ENCODE data around the gene CDH13. TPM values are rescaled to one million over a fixed set of nuclear protein-coding genes. Genes with fewer than 3 reads are reported as not detected.

CDH13 gene
- total RNA-seq, 2 experiments from 2014 or later, result not detected

DNA sequence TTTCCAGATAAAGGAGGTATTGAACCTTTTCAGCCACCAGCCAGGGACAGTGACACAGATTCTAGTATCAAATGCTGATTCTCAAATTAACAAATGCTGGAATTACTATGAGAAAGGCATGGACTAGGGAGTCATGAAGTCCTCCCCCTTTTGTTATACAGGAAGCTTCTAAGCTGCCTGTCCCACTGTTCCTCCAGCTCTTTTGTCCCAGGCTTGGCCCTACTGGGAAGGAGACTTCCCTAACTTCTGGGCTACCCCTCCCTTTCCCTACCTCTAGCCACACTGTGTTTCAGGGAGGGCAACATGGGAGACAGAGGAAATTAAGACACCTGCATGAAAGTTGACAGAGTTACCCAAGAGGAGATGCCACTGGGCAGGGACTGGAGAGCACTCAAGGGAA, 192.5 kb downstream of the CDH13 start:
- no peaks in the 10 kb centered on the region for H3K36me3 Mint-ChIP-seq
- H3K4me1 Mint-ChIP-seq, result no peaks in the 10 kb centered on the region
- H3K9me3 Mint-ChIP-seq, result no peaks in the 10 kb centered on the region
- no peak for DNase-seq
- H3K27me3 Mint-ChIP-seq, result no peaks in the 10 kb centered on the region
- H3K4me3 Mint-ChIP-seq, result no peak overlapping the region
- no peak overlapping the region for H3K27ac Mint-ChIP-seq

DNA sequence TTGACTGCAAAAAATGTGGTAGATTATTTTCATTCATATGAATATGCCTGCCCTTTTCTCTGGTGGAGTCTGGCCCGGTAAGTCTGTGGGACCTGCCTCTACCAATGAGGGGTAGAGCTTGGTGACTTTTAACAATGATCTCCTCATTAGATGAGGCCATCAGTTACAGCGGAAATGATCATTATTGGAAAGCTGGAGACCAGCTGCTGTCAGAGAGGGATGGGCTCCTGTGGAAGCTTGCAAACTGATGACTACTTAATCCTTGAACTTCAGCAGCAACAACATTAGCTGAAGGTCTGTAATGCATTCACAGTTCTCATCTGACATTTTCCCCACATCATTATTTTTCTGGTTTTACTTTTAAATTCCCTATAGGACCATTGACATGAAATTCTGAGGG, 194.1 kb downstream of the CDH13 start:
- Mint-ChIP-seq H3K36me3 (no peaks in the 10 kb centered on the region), H3K4me3 (no peak overlapping the region), H3K27ac (no peak overlapping the region), H3K4me1 (no peaks in the 10 kb centered on the region), H3K9me3 (peaks cover 2% of the 10 kb centered on the region), H3K27me3 (no peaks in the 10 kb centered on the region)
- no peak for DNase-seq

DNA sequence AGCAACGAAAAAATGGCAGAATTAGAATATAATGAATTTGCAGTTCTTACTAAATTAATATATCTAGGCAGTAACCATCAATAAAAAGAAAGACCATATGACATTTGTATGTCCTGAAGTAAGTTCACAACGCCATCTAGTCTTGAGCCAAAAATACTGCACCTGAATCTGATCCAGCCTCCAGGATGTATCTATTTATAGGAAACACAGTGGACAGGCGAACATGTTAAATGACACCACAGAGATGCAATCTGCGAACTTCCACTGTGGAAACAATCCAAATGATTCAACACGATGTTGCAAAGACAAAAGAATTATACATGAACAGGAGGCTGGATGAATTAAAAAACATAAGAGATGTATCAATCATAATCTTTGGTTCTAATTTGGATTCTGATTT, 197.6 kb downstream of the CDH13 start:
- DNase-seq, result no peak
- Mint-ChIP-seq H3K36me3 (no peaks in the 10 kb centered on the region), H3K4me3 (no peak overlapping the region), H3K9me3 (peaks cover 4% of the 10 kb centered on the region), H3K4me1 (no peaks in the 10 kb centered on the region), H3K27me3 (no peaks in the 10 kb centered on the region), H3K27ac (no peak overlapping the region)

DNA sequence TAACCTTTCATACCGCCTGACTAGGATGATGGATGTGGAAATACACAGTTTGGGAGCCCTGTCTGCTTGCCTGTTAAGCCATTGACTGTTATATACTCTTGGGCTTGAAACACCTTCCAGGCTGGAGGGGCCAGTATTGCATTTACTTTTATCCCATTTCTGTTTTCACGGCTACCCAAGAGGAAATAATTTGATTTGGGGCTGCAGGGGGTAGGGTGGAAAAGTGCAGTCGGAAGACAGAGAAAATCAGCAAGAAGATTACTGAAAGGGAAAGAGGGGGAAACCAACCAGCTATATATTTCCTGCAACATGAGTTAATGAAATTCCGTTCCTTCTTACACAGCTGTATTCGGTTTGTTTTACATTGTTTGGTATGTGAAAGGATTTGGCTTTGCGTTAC, 202.5 kb downstream of the CDH13 start:
- Mint-ChIP-seq H3K36me3 (no peaks in the 10 kb centered on the region), H3K27ac (no peak overlapping the region), H3K27me3 (no peaks in the 10 kb centered on the region), H3K4me3 (no peak overlapping the region), H3K9me3 (peaks cover 4% of the 10 kb centered on the region), H3K4me1 (no peaks in the 10 kb centered on the region)
- DNase-seq, result no peak

DNA sequence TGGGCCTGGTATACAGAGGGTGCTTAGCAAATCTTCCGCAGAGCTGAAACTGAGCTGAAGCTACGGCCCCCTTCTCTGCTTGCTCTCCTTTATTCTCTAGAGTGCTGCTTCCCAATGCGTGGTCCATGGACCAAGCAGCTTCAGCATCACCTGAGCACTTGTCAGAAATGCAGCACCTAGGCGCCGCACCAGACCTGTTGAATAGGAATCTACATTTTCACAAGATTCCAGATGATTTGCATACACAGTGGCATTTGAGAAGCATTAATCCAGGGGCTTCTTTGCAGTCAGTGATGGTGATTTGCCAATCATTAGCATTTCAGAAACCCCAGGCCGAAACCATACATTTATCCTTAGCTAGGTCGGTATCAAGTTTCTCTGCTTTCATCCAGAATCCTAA, 204.2 kb downstream of the CDH13 start:
- Mint-ChIP-seq H3K4me1 (no peaks in the 10 kb centered on the region), H3K27ac (no peak overlapping the region), H3K4me3 (no peak overlapping the region), H3K27me3 (no peaks in the 10 kb centered on the region), H3K36me3 (no peaks in the 10 kb centered on the region), H3K9me3 (peaks cover 2% of the 10 kb centered on the region)
- DNase-seq, result no peak

DNA sequence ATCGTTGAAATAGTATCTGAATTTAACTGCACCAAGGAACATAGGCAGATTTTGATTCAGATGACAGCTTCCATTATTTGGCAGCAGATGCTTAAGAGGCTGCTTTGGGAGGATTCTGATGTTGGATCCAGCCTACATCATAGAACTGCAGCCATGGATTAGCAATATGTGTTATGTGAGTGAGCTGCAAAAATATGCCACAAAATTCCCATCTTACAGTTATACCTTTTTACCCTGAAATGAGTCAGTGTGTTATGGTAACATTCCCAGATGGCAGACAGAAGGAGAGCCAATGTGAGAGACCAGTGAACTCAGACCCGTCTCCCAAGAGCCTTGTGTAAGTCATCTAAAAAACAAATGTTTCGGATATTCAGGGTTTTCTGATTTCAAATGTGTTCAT, 206.1 kb downstream of the CDH13 start:
- H3K4me3 Mint-ChIP-seq, result no peak overlapping the region
- no peak for DNase-seq
- H3K36me3 Mint-ChIP-seq, result no peaks in the 10 kb centered on the region
- H3K4me1 Mint-ChIP-seq, result no peaks in the 10 kb centered on the region
- H3K9me3 Mint-ChIP-seq, result no peaks in the 10 kb centered on the region
- no peak overlapping the region for H3K27ac Mint-ChIP-seq
- no peaks in the 10 kb centered on the region for H3K27me3 Mint-ChIP-seq

DNA sequence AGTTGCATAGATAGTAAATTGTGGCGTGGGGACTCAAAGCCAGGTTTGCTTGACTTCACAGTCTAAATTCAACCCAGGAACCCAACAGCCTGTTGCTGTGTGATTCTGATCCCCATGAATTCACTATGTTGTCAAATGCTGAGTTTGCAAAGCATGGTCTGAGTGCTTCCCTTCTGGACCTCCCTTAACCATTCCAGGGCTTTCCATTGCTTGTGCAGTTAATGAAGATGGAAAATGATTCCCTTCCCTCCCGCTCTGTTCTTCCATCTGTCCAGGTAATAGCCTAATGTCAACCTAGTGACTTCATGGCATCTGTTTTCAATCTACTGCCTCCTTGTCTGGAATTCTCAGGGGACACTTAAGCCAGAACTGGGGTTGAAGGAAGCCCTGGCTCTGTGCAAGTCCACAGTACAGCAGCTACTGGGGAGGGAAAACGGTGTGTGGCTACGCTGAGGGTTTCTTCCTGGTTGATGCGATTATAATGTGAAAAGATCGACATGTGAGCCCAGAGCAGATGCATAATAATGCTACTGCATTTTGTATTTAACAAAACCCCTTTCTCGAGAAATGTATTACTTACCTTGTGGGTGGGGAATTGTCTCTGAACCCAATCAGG, 206.7 kb downstream of the CDH13 start:
- Mint-ChIP-seq H3K4me1 (no peaks in the 10 kb centered on the region), H3K36me3 (no peaks in the 10 kb centered on the region), H3K4me3 (no peak overlapping the region), H3K27me3 (no peaks in the 10 kb centered on the region), H3K27ac (no peak overlapping the region), H3K9me3 (no peaks in the 10 kb centered on the region)
- no peak for DNase-seq

DNA sequence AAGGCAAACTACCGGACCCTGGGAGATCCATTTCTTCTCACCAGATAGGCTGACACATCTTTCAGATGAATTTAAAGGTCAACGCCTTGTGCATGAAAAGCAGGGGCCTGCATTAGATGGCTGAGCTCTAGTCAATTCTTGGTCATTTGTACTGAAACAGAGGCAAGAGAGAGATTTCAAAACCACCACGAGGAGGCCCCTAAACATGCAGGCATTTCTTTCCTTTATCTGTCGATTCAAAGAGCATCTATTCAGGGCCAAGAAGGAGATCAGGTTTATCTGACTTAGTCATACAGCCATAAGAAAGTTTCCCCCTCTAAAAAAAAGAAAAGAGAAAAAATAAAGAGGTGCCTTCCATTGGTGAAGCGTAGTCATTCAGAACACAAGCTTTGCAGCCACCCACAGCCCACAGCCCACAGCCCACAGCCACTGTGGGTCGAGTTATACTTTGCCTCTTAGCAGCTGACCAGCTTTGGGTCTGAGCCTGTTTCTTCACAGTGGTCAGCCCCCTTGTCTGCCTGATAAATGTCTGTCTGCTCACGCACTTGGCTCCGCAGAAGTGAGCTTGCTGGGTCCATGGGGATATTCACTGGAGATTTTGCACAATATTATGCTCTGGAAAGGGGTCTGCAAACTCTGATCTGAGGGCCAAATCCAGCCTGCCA, 207.5 kb downstream of the CDH13 start:
- H3K9me3 Mint-ChIP-seq, result no peaks in the 10 kb centered on the region
- DNase-seq, result no peak
- no peak overlapping the region for H3K27ac Mint-ChIP-seq
- no peaks in the 10 kb centered on the region for H3K36me3 Mint-ChIP-seq
- no peaks in the 10 kb centered on the region for H3K4me1 Mint-ChIP-seq
- H3K4me3 Mint-ChIP-seq, result no peak overlapping the region
- no peaks in the 10 kb centered on the region for H3K27me3 Mint-ChIP-seq

DNA sequence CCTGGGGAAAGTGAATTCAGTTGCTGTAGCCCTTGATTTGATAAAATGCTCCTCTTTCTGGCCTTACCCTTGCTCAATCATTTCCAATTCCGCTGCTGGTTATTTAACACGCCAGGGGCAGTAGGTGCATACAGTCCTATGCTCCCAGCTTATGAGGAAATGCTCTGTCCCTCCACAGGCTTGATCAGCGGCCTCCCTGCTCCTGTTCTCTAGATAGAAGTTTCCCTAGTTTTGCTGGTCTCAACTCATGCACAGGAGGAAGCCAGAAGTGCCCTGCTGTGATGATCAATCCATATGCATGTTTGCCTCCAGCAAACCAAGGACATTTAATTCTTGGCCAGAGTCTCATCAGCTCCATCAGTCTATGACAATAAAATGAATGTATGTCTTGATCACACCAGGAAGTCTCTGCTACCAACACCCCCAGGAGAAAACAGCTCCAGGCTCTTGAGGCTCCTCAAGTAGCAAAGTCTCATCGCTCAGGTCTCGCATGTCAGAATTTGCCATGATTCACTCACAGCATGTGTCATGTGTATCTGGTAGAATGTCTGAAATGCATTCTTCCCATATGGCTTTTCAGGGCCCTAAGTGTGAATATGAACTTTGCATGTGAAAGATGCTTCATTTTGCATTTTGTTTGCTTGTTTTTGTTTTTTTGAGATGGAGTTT, 208.9 kb downstream of the CDH13 start:
- DNase-seq, result no peak
- H3K4me3 Mint-ChIP-seq, result no peak overlapping the region
- H3K9me3 Mint-ChIP-seq, result no peaks in the 10 kb centered on the region
- H3K27me3 Mint-ChIP-seq, result no peaks in the 10 kb centered on the region
- H3K36me3 Mint-ChIP-seq, result no peaks in the 10 kb centered on the region
- no peaks in the 10 kb centered on the region for H3K4me1 Mint-ChIP-seq
- no peak overlapping the region for H3K27ac Mint-ChIP-seq

DNA sequence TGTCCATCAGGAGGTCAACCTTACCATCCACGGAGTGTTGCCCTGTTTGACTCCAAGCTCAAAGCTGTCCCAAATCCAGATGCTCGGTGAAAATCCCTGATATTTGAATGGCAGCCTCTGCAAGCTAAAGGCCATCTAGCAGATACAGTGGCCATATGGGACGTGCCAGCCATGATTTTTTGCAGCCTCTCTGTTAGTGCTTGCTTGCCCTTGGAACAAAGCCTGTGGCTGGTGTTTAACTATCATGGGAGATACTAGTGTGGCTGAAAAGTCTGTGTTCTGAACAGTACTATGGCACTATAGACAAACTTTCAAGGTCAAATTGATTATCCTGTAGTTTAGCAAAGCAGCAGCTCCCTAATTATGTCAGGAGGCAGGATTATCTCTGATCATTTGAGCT, 214.3 kb downstream of the CDH13 start:
- Mint-ChIP-seq H3K9me3 (no peaks in the 10 kb centered on the region), H3K4me1 (no peaks in the 10 kb centered on the region), H3K36me3 (no peaks in the 10 kb centered on the region), H3K27me3 (no peaks in the 10 kb centered on the region), H3K4me3 (no peak overlapping the region), H3K27ac (no peak overlapping the region)
- DNase-seq, result no peak

DNA sequence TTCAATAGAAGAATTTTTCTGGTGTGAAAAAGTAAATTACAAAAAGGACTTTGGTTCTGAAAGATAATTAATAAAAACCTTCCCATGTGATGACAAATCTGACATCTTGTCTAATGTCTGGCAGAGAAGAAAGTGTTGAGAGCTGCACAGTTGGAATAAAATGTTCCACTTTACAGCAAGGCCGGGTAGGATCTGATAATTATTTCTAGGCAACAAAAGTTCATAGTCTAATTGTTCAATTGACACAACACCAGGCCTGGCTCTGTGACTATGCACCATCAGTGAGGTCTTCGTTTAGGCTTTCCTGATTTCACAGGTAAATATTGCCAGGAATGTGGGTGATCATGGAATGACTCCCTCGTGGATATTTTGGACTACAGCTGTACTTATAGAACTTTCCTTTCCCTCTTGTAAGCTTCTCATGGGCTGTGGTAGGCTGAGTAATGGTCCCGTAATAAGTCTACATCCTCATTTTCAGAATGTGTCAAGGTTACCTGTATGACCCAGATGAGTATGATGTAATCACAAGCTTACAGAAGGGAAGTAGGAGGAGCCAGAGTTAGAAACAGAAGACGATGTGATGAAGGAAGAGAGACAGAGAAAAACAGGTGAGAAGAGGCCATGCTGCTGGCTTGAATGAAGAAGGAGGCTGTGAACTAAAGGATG, 217.0 kb downstream of the CDH13 start:
- Mint-ChIP-seq H3K27ac (no peak overlapping the region), H3K27me3 (no peaks in the 10 kb centered on the region), H3K4me1 (no peaks in the 10 kb centered on the region), H3K4me3 (no peak overlapping the region), H3K9me3 (no peaks in the 10 kb centered on the region), H3K36me3 (no peaks in the 10 kb centered on the region)
- no peak for DNase-seq

DNA sequence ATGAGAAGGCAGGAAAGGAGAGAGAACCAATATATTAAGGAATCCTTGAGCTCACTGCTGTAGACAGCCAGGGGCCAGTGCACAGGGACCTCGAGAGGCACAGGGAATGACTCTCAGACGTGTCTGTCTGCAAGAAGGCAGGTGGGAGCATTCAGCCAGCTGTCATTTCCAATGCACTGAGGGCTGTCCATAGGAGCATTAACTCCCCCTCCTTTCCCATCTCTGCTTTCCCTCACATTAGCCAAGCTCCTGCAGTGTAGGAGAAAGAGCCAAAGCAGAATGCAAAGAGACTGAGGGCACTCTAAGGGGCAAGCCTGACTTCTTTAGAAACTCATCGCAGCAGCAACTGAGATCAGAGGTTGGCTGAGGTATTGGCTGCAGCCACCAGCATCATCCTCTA, 218.3 kb downstream of the CDH13 start:
- H3K4me1 Mint-ChIP-seq, result no peaks in the 10 kb centered on the region
- no peak overlapping the region for H3K4me3 Mint-ChIP-seq
- no peak for DNase-seq
- H3K27me3 Mint-ChIP-seq, result no peaks in the 10 kb centered on the region
- H3K9me3 Mint-ChIP-seq, result no peaks in the 10 kb centered on the region
- H3K27ac Mint-ChIP-seq, result no peak overlapping the region
- H3K36me3 Mint-ChIP-seq, result no peaks in the 10 kb centered on the region

DNA sequence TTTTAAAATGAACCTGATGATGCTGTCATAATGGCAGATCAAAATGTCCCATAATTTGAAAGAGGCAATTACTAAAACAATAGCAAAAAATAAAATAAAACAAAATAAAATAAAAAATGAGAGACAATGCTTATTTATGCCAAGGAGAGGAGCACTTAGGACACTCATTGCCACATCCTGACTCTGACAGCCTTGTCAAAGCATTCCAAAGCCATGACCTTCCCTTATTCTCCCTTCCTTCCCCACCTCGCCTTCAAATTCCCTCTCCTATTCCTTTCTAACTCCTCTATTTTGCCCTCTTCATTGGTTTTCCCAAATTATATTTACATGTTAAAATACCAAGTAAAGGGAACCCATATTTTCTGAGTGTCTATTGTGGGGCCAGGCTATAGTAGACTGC, 220.0 kb downstream of the CDH13 start:
- Mint-ChIP-seq H3K27ac (no peak overlapping the region), H3K27me3 (no peaks in the 10 kb centered on the region), H3K9me3 (no peaks in the 10 kb centered on the region), H3K36me3 (no peaks in the 10 kb centered on the region), H3K4me1 (no peaks in the 10 kb centered on the region), H3K4me3 (no peak overlapping the region)
- DNase-seq, result no peak

DNA sequence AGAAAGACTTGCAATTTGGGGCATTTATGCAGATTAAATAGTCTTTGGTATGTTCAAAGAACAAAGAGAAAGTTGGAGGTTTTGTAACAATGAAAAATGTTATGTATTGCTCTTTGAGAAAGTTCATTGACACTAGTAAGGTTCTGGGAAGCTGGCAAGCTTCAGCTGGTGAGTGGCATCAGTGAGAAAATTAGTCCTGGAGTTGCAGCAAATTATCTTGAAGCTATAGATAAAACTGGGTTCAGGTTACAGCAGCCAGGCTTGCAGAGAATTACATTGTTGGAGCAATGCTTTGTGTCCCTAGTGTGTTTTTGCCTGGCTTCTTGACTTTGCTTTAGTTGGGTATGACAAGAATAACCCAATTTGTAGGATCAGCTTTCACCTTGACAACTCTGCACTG, 221.2 kb downstream of the CDH13 start:
- DNase-seq, result no peak
- Mint-ChIP-seq H3K9me3 (no peaks in the 10 kb centered on the region), H3K27me3 (no peaks in the 10 kb centered on the region), H3K4me3 (no peak overlapping the region), H3K36me3 (no peaks in the 10 kb centered on the region), H3K27ac (no peak overlapping the region), H3K4me1 (no peaks in the 10 kb centered on the region)

DNA sequence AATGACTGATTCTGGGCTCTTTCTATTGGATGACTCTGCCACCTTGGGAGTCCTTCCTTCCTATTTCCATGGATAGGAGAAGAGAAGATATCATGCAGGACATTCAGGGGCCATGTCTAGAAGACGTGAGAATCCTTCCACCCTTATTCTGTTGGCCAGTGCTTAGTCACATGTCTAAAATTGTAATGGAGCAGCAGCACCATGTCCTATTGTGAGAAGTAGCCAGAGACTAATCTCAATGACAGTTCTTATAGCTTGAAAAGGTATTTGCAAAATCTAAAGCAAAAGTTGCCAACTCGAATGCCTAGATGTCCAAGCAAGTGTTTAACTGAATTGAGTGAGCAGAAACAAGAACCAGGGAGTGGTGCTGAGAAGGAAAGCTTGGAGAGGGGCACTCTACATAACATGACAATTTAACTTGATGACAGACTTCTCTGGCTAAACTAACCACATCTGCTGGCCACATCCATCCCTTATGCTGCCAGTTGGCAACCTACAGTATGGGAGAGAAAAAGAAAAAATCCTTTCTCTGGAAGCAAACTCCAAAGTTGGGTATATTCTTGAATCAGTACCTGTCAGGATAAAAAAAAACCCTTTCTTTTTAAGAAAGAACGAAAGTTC, 225.7 kb downstream of the CDH13 start:
- Mint-ChIP-seq H3K9me3 (no peaks in the 10 kb centered on the region), H3K27me3 (no peaks in the 10 kb centered on the region), H3K27ac (no peak overlapping the region), H3K4me3 (no peak overlapping the region), H3K4me1 (no peaks in the 10 kb centered on the region), H3K36me3 (no peaks in the 10 kb centered on the region)
- DNase-seq, result no peak

Measured in activated naive CD8-positive, alpha-beta T cell treated with anti-CD3 and anti-CD28 coated beads for 36 hours (primary cell).